Fibroblast of the aortic adventitia (primary cell): ENCODE measurements around the gene BYSL. TPM values are rescaled to one million over a fixed set of nuclear protein-coding genes. Genes with fewer than 3 reads are reported as not detected.

Experiments used
- DNase-seq: peaks from one replicate; pipeline ENCODE4 v3.0.0-alpha.2; 2010; ENCODE audit warnings: low read depth
- H3K4me3 ChIP-seq: 2 replicates; pipeline ENCODE4 v1.5.1; 2011; ENCODE audit warnings: low read depth, mild to moderate bottlenecking, control low read depth, low read length, moderate library complexity
- total RNA-seq: library from RNA; depleted of rRNA; stranded (reverse); fragments of >200 nt; gene quantifications from 2 replicates; pipeline ENCODE4 v1.2.3, GENCODE V29; 2012; ENCODE audit warnings: low replicate concordance
- TF ChIP-seq, protein P1 (sequence below): IDR thresholded peaks from 2 replicates; pipeline ENCODE4 v1.5.1; 2011; ENCODE audit warnings: mild to moderate bottlenecking, low read length, control low read depth, inconsistent platforms; ENCODE audit not compliant: insufficient read depth

BYSL gene
- total RNA-seq, 1 donor, result 14.2 TPM

DNA sequence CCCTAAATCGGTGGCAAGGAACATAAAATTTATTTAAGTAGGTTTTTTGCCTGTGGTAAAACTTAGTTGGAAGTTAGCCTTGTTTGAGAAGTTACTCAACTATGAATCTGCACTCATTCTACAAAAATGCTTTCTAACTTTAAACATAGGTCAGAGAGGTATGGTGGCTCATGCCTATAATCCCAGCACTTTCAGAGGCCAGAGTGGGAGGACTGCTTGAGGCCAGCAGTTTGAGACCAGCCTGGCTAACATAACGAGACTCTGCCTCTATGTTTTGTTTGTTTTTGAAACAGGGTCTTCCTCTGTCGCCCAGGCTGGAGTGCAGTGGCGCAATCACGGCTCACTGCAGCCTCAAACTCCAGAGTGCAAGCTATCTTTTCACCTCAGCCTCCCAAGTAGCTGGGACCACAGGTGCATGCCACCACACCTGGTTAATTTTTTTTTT lies 42.3 kb upstream of the BYSL start:
- TF ChIP-seq, protein P1, sequence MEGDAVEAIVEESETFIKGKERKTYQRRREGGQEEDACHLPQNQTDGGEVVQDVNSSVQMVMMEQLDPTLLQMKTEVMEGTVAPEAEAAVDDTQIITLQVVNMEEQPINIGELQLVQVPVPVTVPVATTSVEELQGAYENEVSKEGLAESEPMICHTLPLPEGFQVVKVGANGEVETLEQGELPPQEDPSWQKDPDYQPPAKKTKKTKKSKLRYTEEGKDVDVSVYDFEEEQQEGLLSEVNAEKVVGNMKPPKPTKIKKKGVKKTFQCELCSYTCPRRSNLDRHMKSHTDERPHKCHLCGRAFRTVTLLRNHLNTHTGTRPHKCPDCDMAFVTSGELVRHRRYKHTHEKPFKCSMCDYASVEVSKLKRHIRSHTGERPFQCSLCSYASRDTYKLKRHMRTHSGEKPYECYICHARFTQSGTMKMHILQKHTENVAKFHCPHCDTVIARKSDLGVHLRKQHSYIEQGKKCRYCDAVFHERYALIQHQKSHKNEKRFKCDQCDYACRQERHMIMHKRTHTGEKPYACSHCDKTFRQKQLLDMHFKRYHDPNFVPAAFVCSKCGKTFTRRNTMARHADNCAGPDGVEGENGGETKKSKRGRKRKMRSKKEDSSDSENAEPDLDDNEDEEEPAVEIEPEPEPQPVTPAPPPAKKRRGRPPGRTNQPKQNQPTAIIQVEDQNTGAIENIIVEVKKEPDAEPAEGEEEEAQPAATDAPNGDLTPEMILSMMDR, result no peak
- DNase-seq, result peak; percentile 56
- H3K4me3 ChIP-seq, result no peak overlapping the region

- H3K4me3 ChIP-seq, result no peak overlapping the region
- no peak for DNase-seq
- TF ChIP-seq, protein P1, result no peak
Measured at GRCh38 chr6:41881506-41881905, 39.8 kb upstream of the BYSL start.

GRCh38 chr6:41884957-41885356 lies 36.3 kb upstream of the BYSL start:
- TF ChIP-seq, protein P1, result no peak
- H3K4me3 ChIP-seq, result no peak overlapping the region
- DNase-seq, result no peak

- H3K4me3 ChIP-seq, result no peak overlapping the region
- no peak for DNase-seq
- TF ChIP-seq, protein P1, result no peak
Measured at GRCh38 chr6:41885930-41886329, 35.4 kb upstream of the BYSL start.

- no peak for DNase-seq
- TF ChIP-seq, protein P1, result no peak
- H3K4me3 ChIP-seq, result no peak overlapping the region
Measured at GRCh38 chr6:41887331-41887751, 34.0 kb upstream of the BYSL start.

GRCh38 chr6:41892921-41893564 lies 28.3 kb upstream of the BYSL start:
- TF ChIP-seq, protein P1, result no peak
- no peak for DNase-seq
- no peak overlapping the region for H3K4me3 ChIP-seq
